ENCODE data around the gene C2orf72. TPM values are rescaled to one million over a fixed set of nuclear protein-coding genes. Genes with fewer than 3 reads are reported as not detected.

The C2orf72 gene
- total and polyA plus RNA-seq, 2 of the 13 experiments (the other 11 are each of a cell fraction or from before 2014, with no cell fraction given): 147 to 203 TPM

GRCh38 chr2:231032575-231033140 lies 4.7 kb upstream of the C2orf72 start:
- H3K9ac ChIP-seq (ENCODE audit: insufficient read depth, low read depth, low read length): no peak overlapping the region
- no peaks in the 10 kb centered on the region for H3K36me3 ChIP-seq (replicated peaks in 1 of 2; ENCODE audit: control insufficient read depth in 1 of 2, insufficient read depth in 2 of 2, low read length in 2 of 2)
- no peak for ATAC-seq
- POLR2A ChIA-PET: interaction anchor here (1.2 to 5.1 kb wide), 2 partner anchors 15 to 19 kb away, joined by 5 to 66 read pairs; no protein-coding TSS in a partner anchor
- peak overlapping the region; percentile 89 for H3K27ac ChIP-seq (ENCODE audit: extremely low read length, insufficient read depth, low read length)
- CTCF ChIA-PET (ENCODE audit: low intra/inter-chr PET ratio, low total read pairs): no interaction called here
- no peaks in the 10 kb centered on the region for H3K27me3 ChIP-seq (ENCODE audit: control insufficient read depth in 1 of 2, insufficient read depth in 2 of 2, low read length in 2 of 2)
- in situ Hi-C loops (cut with HindIII; ENCODE audit: extremely low pct_ligation_motif_present, low pct_unique_long_range_greater_than_20kb): no loop called here
- intact Hi-C loops (cut with micrococcal nuclease; ENCODE audit: unreplicated experiment): no loop called here
- peaks cover 12% of the 10 kb centered on the region for H3K79me2 ChIP-seq (ENCODE audit: insufficient read depth, low read length)
- DNase-seq (ENCODE audit: low spot score): no peak
- no peak for FAIRE-seq
- WGBS (ENCODE audit: low lambda C conversion rate): 64% methylated on average over 4 of the region's 5 CpGs
- peaks cover 69% of the 10 kb centered on the region for H3K4me1 ChIP-seq (ENCODE audit: insufficient read depth, low read length)
- H3K4me3 ChIP-seq (replicated peaks in 1 of 3; ENCODE audit: insufficient read depth in 1 of 3, low read depth in 2 of 3, low read length in 3 of 3): no peak overlapping the region
- H3K4me2 ChIP-seq (ENCODE audit: low read depth, low read length): no peak overlapping the region
- no TSS peak for BruUV-seq (replicated peaks)
- H3K9me3 ChIP-seq (ENCODE audit: low read length): no peaks in the 10 kb centered on the region
- no peaks in the 10 kb centered on the region for H4K20me1 ChIP-seq (ENCODE audit: insufficient read depth, low read length)
- no peak overlapping the region for H2AFZ ChIP-seq (ENCODE audit: low read length)
- peak; percentile 56; the same call in 1 of the 2 replicates for TF ChIP-seq ZNF274 (CRISPR knock-in tag; IDR thresholded peaks at IDR 0.05)
- peak; percentile 59; the same call in 1 of the 2 replicates for TF ChIP-seq ZSCAN25 (CRISPR knock-in tag; IDR thresholded peaks at IDR 0.05)
- no peak for TF ChIP-seq KIAA2018 (CRISPR knock-in tag; IDR thresholded peaks at IDR 0.05; ENCODE audit: borderline replicate concordance)
- 0 out of 2 replicates have a peak, but pooled peaks have one; percentile 26 for TF ChIP-seq REPIN1 (CRISPR knock-in tag; IDR thresholded peaks at IDR 0.05; ENCODE audit: borderline replicate concordance, low read depth)
- 0 out of 2 replicates have a peak, but pooled peaks have one; percentile 9 for TF ChIP-seq ZSCAN21 (CRISPR knock-in tag; IDR thresholded peaks at IDR 0.05; ENCODE audit: borderline replicate concordance)
- TF ChIP-seq BATF2 (CRISPR knock-in tag; IDR thresholded peaks at IDR 0.05): 0 out of 2 replicates have a peak, but pooled peaks have one; percentile 19
- peak; percentile 67; the same call in 1 of the 2 replicates for TF ChIP-seq LBX2 (CRISPR knock-in tag; IDR thresholded peaks at IDR 0.05; ENCODE audit: borderline replicate concordance)
- TF ChIP-seq DMAP1 (CRISPR knock-in tag; IDR thresholded peaks at IDR 0.05): 0 out of 2 replicates have a peak, but pooled peaks have one; percentile 4
- no peak for TF ChIP-seq TP53 (CRISPR knock-in tag; conservative IDR thresholded peaks at IDR 0.05)
- 0 out of 2 replicates have a peak, but pooled peaks have one; percentile 5 for TF ChIP-seq ZNF350 (CRISPR knock-in tag; IDR thresholded peaks at IDR 0.05; ENCODE audit: borderline replicate concordance, low read depth)
- 0 out of 2 replicates have a peak, but pooled peaks have one; percentile 44 for TF ChIP-seq BCL3 (CRISPR knock-in tag; IDR thresholded peaks at IDR 0.05)
- peak; percentile 69; the same call in 1 of the 2 replicates for TF ChIP-seq ZNF547 (CRISPR knock-in tag; IDR thresholded peaks at IDR 0.05)
- TF ChIP-seq ZNF331 (CRISPR knock-in tag; IDR thresholded peaks at IDR 0.05): no peak

All from HepG2 (cell line).